NCI-H1436 (cell line): ENCODE data around the gene SRL.
"Not testable (repeated sequence)": the region's sequence is repeated elsewhere in the genome, so short reads cannot be mapped to it uniquely, and the experiment has no call there.

Source experiments
- DNase-seq: peaks from one replicate; lab custom pipeline; 2025; lab: John Stamatoyannopoulos, UW

Gene SRL

DNA sequence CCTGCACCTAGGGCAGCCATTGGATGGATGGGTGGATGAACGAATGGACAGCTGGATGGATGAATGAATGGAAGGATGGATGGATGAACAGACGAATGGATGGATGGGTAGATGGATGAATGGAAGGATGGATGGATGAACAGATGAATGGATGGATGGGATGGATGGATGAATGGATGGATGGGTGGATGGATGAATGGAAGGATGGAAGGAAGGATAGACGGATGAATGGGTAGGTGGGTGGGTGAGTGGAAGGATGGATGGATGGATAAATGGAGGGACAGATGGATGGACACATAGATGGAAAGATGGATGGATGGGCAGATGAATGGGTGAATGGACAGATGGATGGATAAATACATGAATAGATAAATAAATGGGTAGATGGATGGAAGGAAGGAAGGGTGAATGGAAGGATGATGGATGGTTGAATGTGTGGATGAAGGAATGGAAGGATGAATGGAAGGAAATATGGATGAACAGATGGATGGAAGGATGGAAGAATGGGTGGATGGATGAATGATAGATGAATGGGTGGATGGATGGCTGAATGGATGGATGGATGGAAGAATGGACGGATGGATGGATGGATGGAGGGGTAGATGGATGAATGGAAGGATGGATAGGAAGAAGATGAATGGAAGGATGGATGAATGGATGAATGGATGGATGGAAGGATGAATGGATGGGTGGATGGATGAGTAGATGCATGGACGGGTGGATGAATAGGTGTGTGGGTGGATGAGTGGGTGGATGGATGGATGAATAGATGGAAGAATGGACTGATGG lies 15.4 kb downstream of the SRL start:
- DNase-seq, result no peak

- no peak for DNase-seq
Observed at GRCh38 chr16:4225075-4225474, 16.8 kb downstream of the SRL start.

GRCh38 chr16:4220358-4220757 lies 21.5 kb downstream of the SRL start:
- DNase-seq, result no peak

- no peak for DNase-seq
Observed at GRCh38 chr16:4218202-4218601, 23.7 kb downstream of the SRL start.

GRCh38 chr16:4217204-4218131 lies 24.4 kb downstream of the SRL start:
- DNase-seq, result no peak

DNA sequence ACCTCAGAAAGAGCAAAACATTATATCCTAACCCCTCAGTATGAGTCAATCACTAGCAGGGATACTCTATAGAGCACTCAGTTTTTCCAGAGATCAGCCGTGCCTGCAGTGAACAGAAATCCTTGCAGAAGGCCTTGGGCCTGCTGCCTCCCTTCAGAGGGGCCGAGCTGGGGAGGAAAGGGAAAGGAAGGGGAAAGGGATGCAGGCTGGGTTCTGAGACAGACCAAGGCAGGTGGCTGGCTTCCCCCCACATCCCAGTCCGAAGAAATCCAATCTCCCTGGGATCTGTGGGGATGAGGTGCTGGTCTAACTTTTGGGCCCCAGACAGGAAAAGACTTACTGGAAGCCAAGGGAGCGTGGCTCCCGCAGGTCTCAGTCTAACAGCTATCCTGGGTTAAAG lies 25.3 kb downstream of the SRL start:
- no peak for DNase-seq

- no peak for DNase-seq
Observed at GRCh38 chr16:4215106-4215505, 26.8 kb downstream of the SRL start.

DNA sequence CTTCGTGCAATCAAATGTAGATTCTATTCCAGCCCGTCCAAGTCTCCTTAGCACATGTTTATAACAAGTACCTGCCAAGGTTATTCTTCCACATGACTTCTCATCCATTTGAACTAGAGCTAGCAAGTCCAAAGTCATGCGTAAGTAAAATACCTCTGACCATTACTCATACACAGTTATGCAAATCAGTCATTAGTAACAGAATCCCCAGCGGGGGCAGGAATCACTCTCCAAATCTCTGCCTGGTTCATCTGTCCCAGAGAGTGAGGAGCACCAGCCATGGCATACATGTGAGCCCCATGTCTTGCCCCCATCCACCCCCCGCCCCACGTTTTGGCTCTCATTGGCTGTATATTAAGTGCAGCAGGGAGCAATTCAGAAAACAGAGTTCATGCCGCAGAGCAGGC lies 27.7 kb downstream of the SRL start:
- no peak for DNase-seq

DNA sequence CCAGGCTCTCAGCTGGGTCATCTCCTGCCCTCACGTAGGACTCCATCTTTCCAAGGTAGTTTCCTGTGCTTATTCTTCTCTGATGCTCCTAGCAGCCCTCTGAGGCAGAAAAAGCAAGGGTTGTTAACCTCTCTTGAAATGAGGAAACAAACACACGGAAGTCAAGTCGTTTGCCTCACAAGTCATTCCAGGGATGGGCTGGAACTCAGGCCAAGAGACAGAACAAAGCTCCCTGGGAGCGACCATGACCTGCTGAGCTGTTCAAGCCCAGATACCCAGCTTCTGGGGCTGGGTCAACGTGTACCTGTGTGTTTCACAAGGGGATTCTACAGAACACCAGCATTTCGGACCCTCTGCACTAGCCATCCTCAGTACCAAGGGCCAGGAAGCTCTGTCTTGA lies 28.1 kb downstream of the SRL start:
- no peak for DNase-seq

GRCh38 chr16:4212934-4213296 lies 29.0 kb downstream of the SRL start:
- no peak for DNase-seq

GRCh38 chr16:4212211-4212933 lies 29.5 kb downstream of the SRL start:
- no peak for DNase-seq

GRCh38 chr16:4211445-4212210 lies 30.3 kb downstream of the SRL start:
- not testable (repeated sequence) for DNase-seq

- DNase-seq, result no peak
Observed at GRCh38 chr16:4209666-4210065, 32.2 kb downstream of the SRL start.

- DNase-seq, result no peak
Observed at GRCh38 chr16:4208341-4208751, 33.5 kb downstream of the SRL start.

- DNase-seq, result no peak
Observed at GRCh38 chr16:4207683-4208340, 34.1 kb downstream of the SRL start.

DNA sequence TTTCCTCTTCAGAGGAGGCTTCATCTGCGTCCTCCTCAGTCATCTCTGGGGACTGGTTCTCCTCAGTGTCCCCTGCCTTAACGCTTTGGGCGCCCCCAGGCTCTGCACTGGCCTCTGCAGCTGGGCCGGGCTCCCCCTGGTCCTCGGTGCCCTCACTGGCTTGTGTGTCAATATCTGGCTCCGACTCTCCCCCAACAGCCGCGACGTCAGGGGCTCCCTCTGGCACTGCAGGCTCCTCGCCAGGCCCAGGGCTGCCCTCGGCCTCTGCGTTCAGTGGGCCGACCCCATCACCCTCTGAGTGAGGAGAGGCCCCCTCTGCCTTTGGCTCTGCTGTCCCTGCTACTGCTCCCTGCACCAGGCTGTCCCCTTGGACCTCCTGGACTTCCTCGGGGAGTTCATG lies 34.7 kb downstream of the SRL start:
- DNase-seq, result no peak

DNA sequence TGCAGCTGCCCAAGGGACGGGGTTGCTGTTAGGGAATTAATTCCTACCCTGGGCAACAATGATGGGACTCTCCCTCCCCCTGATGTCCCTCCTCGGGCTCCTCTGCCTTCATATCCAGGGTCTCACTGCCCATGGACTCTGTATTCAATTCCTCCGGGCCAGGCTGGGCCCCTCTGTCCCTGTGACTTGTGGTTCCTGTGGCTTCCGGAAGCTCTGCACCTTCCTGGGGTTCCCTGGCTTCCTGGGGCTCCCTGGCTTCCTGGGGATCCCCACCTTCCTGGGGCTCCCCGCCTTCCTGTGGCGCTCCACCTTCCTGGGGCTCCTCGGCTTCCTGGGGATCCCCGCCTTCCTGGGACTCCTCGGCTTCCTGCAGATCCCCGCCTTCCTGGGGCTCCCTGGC lies 35.2 kb downstream of the SRL start:
- DNase-seq, result no peak

DNA sequence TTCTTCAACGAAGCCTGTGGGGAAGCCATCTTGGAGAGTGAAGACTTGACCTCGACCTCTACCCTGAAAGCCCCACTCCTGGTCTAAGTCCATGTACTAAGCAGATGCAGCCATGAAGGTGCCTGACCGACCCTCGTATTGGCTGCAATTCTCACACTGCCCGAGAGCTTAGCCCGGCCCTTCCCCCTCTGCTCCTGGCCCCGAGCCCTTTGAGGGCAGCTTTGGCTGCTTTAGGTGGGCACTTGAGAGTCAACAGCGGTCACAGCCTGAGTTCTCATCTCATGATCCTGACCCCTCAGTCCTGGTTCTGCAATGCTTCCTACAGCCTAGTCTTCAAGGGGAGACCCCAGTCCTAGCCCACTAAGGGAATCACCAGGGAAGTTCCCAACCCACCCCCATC lies 35.9 kb downstream of the SRL start:
- DNase-seq, result no peak

GRCh38 chr16:4204521-4204920 lies 37.4 kb downstream of the SRL start:
- no peak for DNase-seq

DNA sequence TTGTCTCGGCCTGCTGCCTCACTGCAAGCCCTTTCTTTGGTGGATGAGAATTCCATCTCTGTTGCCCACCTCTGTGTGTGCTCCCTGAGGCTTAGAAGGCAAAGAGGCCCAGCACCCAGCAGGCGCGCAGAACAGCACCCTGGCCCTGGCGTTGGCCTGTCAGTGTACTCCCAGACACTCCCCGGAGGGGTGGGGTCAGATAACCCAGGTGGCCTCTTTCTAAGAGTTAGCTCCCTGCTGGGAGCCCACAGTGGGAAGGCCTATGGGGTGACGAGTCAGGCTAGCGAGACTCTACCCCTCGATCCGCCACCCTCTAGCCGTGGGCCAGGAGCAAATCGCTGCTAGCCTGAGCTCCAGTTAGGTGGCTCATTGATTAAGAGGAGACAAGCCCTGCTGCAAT lies 38.1 kb downstream of the SRL start:
- no peak for DNase-seq

GRCh38 chr16:4202615-4203345 lies 39.1 kb downstream of the SRL start:
- no peak for DNase-seq
